OCI-M2 (cell line): ENCODE measurements around the gene MYO7B.

Source experiments
- DNase-seq: peaks from one replicate; lab custom pipeline; 2025; ENCODE audit not compliant: unreplicated experiment; lab: John Stamatoyannopoulos, UW

Gene MYO7B

DNA sequence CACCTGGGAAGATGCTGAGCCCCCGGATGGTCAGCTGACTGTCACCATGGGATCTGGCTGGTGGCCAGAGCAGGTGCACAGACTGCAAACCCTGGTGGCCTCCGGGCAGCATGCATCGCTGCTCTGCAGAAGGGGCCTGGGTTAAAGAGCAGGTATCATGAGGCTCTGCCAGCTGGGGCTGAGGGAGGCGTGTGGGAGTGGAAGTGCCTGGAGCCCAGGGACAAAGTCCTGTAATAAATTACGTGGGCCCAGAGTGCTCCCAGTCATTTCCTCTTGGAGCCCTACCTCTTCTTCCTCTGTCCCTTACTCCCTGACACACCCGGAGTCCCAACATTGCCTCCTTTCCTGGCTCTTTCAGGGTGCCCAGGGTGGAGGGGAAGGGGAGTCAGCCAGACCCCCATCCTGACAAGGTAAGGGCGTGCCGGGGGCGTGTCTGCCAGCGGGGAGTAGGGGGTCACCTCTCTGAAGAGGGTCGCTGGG lies at the start of gene MYO7B:
MYO7B (plus strand) TSS at position 262 of the 480 bp plus-strand sequence. CDS start 24,040 bp downstream, outside the sequence.
- no peak for DNase-seq

DNA sequence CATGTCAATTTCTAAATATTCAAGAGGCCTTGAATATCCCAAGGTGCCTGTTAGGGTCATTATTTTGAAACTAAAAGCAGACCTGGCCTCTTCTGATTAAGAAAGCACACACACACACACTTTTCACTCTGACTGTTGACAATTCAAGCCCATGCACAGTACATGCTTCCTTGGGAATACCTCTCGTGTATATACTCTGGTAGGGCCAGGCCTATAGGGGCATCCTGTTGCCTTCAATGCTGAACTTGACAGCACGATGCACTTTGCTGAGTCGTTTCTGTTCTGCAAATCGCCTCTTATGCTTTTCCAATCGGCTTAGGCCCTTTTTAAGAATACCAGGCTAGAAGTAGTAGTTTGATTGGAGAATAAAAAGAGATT lies 49.8 kb upstream of the MYO7B start:
- DNase-seq, result no peak

DNA sequence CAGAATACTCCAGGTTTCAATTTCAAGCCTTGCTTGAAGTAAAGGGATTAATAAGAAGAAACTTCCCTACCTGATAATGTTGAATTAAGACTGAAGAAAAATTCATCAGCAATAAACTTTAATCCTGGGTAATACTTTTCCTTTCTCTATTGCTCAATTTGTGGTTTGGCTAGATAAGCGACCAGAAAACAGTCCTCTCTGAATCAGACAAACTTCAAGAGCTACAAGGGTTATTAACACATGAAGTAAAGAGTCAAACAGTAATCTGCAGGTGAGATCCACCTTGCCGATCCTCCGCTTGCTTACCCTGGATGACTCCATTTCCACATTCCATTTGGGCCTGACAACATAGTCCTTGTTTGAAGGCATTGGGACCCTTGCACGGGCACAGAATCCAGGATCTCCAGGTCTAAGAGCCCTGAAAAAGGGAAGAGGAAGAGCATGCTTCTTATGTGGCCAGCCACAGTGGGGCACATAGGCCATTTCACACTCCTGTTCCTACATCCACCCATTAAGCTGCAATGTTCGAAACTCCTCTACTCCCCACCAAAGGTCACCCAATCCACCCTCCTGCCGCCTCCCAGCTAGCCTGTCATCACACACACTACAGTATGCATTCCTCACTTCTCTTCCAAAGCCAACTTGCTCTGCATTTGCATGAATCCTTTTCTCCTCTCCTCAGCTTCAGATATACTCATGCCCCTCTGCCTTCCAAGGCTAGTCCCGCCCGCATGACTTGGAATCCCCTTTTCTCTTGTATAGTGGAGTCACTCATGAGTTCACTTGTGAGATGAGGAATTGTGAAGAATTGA lies 49.0 kb upstream of the MYO7B start:
- no peak for DNase-seq

DNA sequence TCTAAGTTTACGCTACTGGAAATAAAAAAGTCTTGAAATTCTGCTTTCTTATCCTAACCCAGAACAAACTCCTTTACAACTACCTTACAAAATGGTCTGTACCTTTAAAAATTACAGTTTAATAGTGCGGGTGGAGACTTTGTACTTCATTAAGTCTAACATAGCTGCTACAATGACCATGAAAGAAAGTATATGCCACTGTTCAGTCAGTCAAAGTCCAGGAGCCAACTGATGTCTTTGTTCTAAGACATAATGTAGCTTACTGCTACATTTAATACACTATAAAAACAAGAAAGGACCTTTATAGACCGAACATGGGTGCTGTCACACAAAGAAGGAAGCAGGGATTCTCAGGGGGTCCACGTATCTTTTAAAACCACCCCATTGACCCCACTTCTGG lies 45.2 kb upstream of the MYO7B start:
- DNase-seq, result no peak

DNA sequence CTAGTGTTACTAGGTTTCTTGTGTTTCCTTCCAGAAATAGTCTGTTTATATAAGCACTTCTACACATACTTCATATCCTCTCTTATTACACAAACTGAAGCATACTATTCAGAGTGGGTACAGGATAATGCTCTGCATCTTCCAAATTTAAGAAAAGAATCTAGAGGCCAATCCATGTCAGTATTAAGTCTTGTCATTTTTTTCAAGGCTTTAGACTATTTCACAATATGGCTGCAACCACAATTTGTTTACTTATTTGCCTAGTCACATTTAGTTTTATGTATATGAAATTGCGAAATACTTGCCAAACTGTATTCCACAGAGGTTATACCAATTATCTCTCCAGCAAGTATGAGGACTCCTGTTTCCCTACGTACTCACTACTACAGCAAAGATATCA lies 37.1 kb upstream of the MYO7B start:
- no peak for DNase-seq

DNA sequence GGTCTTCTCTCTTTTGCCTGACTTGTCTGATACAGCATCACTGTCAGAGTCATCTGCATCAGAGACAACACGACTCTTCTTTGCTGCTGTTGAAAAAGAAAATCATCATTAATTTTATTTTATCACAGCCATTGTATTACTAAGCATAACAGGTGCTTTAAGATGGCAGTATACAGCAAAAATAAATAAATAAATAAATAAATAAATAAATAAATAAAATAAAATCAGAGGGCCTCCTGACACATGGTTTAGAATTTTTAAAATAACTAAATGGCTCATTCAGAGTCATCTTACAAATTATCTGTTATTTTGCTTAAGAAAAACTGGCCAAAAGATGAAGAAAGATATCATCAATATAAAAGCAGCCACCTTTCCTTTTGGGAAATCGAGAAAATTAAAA lies 32.0 kb upstream of the MYO7B start:
- DNase-seq, result no peak

DNA sequence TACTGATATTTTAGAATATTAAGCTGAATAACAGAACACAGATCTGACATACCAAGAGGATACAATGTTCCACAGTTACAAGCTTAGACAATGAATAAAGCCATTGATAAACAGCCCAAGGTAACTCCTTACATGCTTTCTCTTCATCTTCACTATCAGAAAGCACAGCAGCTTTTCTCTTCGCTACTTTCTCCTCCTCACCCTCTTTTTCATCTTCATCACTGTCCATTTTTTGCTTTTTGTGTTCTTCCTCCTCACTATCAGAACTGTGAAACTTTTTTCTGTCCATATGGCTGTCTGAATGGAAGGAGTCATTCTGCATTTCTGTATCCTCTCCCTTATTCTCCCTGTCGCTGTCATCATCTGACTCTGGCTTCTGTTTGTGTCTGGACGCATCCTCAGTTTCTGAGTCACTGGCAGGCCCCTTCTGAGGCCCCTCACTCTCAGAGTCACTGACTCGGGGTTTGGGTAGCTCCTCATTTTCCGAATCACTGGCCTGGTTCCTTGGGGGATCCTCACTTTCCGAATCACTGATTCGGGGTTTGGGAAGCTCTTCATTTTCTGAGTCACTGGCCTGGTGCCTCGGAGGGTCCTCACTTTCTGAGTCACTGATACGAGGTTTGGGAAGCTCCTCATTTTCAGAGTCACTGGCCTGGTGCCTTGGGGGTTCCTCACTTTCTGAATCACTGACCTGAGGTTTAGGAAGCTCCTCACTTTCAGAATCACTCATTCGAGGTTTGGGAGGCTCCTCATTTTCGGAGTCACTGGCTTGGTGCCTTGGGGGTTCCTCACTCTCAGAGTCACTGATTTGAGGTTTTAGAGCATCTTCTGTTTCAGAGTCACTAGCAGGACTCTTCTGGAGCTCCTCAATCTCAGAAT lies 30.7 kb upstream of the MYO7B start:
- DNase-seq, result no peak

DNA sequence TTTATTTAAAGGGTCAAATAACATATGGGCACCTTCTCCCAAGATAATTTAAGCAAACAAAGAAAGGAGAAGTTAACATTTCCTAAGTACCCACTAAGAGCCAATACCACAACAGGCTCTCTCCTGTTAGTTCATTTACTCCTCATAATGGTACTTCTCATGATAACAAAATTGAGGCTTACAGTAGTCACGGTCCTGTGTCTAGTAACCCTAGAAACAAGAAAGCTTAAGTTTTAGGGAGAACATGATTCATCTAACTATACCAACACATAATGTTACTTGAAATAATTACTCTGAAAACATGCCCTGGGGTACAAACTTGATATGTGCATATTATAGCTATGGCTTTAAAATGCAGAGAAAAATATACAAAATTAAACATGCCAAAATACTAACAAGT lies 29.0 kb upstream of the MYO7B start:
- DNase-seq, result no peak

DNA sequence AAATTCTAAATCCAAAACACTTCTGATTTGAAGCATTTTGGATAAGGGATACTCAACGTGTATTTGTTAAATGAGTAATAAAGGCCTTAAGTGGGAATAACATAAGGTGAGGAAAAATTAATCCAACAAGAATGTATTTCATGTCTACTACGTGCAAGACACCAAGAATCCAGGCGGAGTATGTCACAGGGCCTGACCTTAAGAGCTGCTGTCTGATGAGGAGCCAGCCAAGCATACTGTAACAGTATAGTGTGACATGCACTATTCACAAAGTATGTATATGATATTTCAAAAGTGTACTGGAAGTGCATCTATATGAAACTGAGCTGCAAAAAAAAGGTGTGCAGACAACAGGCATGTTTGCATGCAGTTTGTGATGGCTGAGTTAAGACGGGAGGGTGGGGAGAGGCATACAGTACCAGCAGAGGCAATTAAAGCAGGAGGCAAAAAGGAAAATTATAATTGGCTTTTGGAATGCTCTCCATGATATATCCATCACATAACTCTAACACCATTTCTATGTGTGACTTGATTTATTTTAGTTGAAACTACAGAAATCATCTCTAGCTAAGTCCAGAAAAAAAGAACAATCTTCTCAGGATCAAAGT lies 27.4 kb upstream of the MYO7B start:
- no peak for DNase-seq

DNA sequence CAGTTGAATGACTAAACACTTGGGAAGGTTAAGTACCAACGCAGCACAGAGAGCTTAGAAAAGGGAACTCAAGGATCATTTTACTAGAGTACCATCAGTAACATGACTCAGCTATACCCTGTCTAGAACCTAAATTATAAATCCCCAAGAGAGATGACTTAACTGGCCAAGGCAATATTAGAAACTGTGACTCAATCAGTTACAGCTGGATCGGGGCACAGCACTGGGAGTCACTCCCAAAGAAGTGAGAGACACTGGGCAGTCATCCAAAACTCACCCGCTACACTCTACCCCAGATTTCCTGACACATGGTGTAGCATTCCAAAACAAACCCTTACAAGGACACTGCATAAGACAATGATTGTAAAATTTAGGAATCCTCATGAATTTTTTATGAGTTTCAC lies 26.9 kb upstream of the MYO7B start:
- no peak for DNase-seq

DNA sequence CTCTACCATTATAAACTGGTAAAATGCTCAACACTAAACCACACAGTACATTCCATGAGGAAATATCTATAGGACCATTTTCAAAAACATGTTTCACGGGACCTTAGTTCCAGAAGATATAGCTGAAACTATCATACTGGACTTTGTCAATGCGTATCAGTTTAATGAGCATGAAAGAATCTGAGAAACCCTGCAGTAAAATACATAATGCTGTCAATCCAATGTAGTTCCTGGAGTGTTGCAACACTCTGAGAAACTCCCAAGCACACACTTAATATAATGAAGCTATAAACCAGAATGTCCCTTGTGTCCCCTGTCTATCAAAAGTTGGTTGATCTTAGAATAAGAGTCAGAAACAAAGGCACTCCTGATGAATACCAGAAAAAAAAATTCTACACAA lies 25.4 kb upstream of the MYO7B start:
- no peak for DNase-seq

DNA sequence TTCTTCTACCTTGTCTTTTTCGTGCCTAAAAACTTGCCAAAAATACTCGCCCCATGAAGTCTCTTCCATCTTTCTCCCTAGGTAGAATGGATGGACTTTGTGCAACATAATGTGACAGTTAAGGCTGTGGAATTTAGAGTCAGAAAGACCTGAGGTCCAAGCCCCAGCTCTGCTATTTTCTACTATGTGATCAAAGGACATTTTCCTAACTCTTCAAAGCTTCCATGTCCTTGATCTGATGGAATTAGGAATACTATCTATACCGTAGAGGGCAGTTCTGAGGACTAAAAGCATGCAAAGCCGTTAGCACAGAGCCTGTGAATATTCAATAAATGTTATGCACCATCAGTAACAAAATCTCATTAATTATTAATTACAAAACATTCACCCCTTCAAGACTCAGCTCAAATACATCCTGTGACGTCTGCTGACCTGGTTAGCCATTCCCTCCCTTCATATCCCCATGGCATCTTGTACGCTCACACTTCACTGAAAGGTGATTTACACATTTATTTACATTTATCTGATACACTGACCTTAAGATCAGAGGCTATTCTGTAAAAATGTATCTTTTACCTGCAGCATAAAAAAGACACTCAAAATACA lies 24.3 kb upstream of the MYO7B start:
- no peak for DNase-seq

DNA sequence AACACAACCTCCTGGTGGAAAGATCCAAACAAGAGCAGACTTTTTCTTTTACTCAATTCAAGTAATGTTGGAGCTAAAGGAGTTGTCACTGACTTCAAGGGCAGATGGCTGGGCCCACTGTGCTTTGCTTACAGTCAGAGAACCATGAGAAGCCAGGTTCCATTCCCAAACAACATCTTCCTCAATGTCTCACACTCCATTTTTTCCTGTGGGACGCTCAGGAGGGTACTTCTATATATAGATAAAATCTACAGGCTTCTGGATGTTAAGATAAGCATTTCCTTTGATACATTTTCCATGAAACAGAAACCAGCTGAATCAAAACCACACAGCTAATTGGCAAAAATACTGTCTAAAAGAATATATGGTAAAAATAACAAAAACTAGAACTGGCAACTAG lies 23.6 kb upstream of the MYO7B start:
- no peak for DNase-seq

DNA sequence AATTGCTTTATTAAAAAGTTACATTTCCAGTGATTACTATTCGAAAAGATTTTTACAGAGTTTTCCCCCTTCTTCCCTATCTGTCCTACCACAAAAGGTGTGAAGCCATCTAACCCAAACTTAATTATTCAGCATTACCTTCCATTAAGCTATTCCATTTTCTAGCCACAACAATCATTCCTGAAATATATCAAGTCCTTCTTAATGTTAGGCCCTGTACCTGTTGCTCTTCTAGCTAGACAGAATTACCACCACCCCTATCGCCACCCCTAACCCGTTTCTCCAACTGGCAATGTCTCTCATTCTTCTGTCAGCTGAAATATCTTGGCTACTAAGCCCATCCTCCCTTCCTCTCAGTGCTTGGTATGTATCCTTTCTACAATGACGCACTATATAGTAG lies 23.1 kb upstream of the MYO7B start:
- DNase-seq, result no peak

DNA sequence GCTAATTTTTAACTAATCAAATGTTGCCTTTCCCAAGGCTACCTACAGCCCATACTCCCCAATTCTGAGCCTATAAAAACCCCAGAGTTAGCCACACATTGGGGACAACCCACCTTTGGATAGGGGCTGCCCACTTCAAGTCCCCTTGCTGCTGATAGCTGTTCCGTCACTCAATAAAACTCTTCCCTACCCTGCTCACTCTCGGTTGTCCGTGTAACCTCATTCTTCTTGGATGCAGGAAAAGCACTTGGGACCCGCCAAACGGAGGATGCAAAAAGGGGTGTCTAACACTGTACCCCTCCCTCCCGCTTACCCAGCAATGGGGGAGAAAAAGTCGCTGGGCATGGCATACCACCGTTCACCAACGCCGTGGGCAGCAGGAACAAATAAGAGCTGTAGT lies 21.4 kb upstream of the MYO7B start:
- DNase-seq, result no peak

DNA sequence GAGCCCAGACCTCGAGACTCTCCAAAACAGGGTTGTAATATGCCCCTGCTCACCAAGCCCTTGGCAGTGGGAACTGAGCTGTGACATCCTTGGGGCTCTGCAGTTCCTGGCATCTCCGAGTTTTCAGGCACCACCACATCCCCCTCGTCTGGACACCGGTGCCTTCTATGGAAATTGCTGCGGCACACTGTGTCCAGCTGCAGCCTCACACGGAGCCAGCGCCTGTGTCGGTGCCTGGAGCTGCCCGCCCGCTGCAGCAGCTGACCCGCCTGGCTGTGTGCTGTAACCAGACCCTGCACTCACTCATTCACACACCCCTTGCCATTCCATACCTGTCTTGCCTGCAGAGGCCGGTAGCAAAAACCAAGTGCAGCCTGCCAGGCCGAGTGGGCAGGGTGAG lies 21.0 kb upstream of the MYO7B start:
- no peak for DNase-seq

DNA sequence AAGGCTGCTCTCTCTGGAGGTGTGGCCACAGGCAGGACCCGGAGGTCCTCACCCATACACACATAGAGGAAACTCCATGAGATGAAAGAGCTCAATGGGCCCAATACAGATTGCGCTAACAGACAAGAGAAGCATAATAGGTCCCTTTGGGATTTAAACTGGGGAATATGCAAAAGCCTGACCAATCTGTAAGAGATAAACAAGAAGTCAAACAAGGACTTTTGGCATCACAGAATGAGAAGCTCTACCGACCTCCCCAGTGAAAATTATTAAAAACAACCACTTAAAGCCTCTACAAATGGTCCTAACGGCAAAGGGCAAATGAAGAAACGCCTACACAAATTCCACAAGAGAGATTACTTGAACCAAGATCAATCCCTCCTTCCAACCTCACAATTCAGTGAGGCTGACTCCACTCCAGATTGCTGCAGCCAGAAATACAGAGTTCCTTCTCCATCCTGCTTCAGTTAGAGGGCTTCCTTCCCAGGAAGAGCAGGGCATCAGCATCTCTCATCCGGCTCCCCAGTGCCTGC lies 20.0 kb upstream of the MYO7B start:
- no peak for DNase-seq

DNA sequence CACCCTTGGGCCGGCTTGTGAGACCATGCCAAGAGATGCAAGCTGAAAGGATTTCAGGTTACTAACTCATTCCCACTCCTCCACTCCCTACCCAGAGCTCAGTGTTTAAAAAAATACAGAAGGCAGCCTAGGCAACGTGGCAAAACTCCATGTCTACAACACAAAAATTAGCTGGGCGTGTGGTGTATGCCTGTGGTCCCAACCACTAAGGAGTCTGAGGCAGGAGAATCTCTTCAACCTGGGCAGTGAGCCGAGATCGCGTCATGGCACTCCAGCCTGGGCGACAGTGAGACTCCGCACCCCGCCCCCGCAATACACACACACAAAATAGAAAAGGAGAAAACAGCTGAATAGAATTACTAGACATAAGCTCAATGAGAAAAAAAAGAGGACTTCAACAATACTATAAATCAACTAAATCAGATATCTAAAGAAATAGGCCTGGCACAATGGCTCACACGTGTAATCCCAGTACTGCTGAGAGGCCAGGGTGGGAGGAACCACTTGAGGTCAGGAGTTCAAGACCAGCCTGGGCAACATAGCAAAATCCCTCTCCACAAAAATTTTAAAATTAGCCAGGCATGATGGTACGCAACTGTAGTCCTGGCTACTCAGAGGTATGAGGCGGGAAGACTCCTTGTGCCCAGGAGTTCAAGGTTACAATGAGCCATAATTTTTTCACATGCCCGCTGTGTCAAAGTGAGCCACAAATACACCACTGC lies 19.3 kb upstream of the MYO7B start:
- no peak for DNase-seq

DNA sequence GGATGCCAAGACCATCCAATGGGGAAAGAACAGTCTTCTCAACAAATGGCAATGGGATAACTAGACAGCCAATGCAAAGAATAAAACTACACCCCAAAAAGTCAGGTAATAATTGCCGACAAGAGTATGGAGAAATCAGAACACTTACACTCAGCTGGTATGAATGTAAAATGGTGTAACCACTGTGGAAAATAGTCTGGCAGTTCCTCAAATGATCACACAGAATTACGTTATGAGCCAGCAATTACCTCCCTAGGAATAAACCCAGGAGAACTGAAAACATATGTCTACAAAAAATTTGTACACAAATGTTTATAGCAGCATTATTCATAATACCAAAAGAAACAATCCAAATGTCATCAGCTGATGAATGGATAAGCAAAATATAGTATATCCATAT lies 18.0 kb upstream of the MYO7B start:
- no peak for DNase-seq

DNA sequence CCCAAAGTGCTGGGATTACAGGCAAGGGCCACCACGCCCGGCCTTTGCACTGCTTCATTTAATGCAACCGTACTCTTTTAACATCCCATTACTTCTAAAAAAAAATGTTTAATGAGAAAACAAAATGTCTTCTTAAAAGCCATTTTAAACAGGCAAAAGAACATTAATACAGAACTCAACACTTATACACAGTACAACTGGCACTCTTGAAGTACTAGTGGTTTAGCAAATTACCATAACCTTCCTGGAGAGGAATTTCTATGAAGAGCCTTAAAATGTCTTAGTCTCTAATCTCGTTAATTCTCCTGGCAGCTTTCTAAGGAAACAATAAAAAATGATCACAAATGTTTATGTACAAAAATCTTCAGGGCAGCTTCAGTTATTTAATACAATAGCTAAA lies 15.1 kb upstream of the MYO7B start:
- no peak for DNase-seq
